ENCODE measurements around the gene FRMD6. TPM values are rescaled to one million over a fixed set of nuclear protein-coding genes. Genes with fewer than 3 reads are reported as not detected.

Gene FRMD6
- total and polyA plus RNA-seq, 10 of the 15 experiments (the other 5 are each of a cell fraction or from before 2014, with no cell fraction given) = 0.86 to 7.8 (median 3.3) TPM

- ChIA-PET SMC1A (ENCODE audit: uncharacterized antibody, unreplicated experiment) (interaction anchor here (1.1 kb wide), 1 partner anchor 14 kb away, joined by 3 read pairs; no protein-coding TSS in a partner anchor), POLR2A (no interaction called here), RAD21 (ENCODE audit: unreplicated experiment) (no interaction called here), CTCF (interaction anchor here (0.6 kb wide), 1 partner anchor 44 kb away, joined by 4 read pairs; no protein-coding TSS in a partner anchor)
- FAIRE-seq (no peak), DNase-seq (ENCODE audit: low read depth, low spot score) (no peak), ATAC-seq (no peak)
- no peaks in the 10 kb centered on the region for H3K79me2 ChIP-seq (ENCODE audit: control insufficient read depth, insufficient read depth, low read length)
- WGBS (ENCODE audit: insufficient coverage, insufficient replicate concordance, low lambda C conversion rate, missing lambda C conversion rate) = 52% methylated on average over 6 of the region's 6 CpGs
- no peaks in the 10 kb centered on the region for H3K36me3 ChIP-seq (ENCODE audit: control insufficient read depth in 2 of 2, insufficient read depth in 2 of 2, low read length in 1 of 2)
- peaks cover 0 to 8% of the 10 kb centered on the region in 2 experiments; a peak in 2 of 4 replicates for H3K27me3 ChIP-seq (replicated peaks in 1 of 2; ENCODE audit: control insufficient read depth in 2 of 2, insufficient read depth in 2 of 2, low read length in 1 of 2)
- H3K4me1 ChIP-seq (ENCODE audit: control insufficient read depth, insufficient read depth, low read length) = no peaks in the 10 kb centered on the region
- intact Hi-C loops (cut with micrococcal nuclease; ENCODE audit: unreplicated experiment) (loop anchor here (10.0 kb wide), 1 partner anchor 326 kb away; the partner anchor contains the start of gene RTRAF), in situ Hi-C loops (cut with MboI) (no loop called here)
- H3K9ac ChIP-seq (ENCODE audit: control insufficient read depth, insufficient read depth, low read length) = no peak overlapping the region
- BruUV-seq (replicated peaks) = no TSS peak
- no peak overlapping the region for H3K27ac ChIP-seq (ENCODE audit: control insufficient read depth, insufficient read depth)
- H3K9me3 ChIP-seq (replicated peaks; ENCODE audit: control insufficient read depth, insufficient read depth, low read length) = no peaks in the 10 kb centered on the region
- H3K4me2 ChIP-seq (ENCODE audit: control insufficient read depth, insufficient read depth) = no peak overlapping the region
- H2AFZ ChIP-seq (ENCODE audit: control insufficient read depth, low read depth, low read length) = no peak overlapping the region
- TF ChIP-seq SREBF1 (IDR thresholded peaks at IDR 0.05; ENCODE audit: low read length) (no peak), MXI1 (IDR thresholded peaks at IDR 0.05; ENCODE audit: low read depth, low read length) (no peak), MYB (IDR thresholded peaks at IDR 0.05; ENCODE audit: borderline replicate concordance, low read depth, low read length) (no peak), FOS (IDR thresholded peaks at IDR 0.05; ENCODE audit: borderline replicate concordance, extremely low read depth, insufficient read length) (no peak), SMAD1 (IDR thresholded peaks at IDR 0.05; ENCODE audit: low read depth, partially characterized antibody) (no peak), TCF3 (IDR thresholded peaks at IDR 0.05; ENCODE audit: borderline replicate concordance, insufficient read depth, low read depth, low read length) (no peak), NFYA (IDR thresholded peaks at IDR 0.05; ENCODE audit: borderline replicate concordance, low read depth, low read length) (no peak), ZNF217 (IDR thresholded peaks at IDR 0.05) (no peak), NFYB (IDR thresholded peaks at IDR 0.05; ENCODE audit: insufficient read depth, low read depth, low read length) (no peak), BCL11A (IDR thresholded peaks at IDR 0.05; ENCODE audit: low read depth, low read length) (no peak), CREM (IDR thresholded peaks at IDR 0.05; ENCODE audit: low read depth) (no peak), MTA2 (IDR thresholded peaks at IDR 0.05; ENCODE audit: low read depth) (no peak), BHLHE40 (IDR thresholded peaks at IDR 0.05; ENCODE audit: borderline replicate concordance in 1 of 2, low read depth in 2 of 2, low read length in 1 of 2) (no peak), CHD2 (IDR thresholded peaks at IDR 0.05; ENCODE audit: borderline replicate concordance, low read depth, low read length) (no peak), ZBTB33 (IDR thresholded peaks at IDR 0.05) (no peak), TARDBP (IDR thresholded peaks at IDR 0.05; ENCODE audit: borderline replicate concordance) (no peak), GABPA (IDR thresholded peaks at IDR 0.05; ENCODE audit: low read depth) (no peak), CHD1 (IDR thresholded peaks at IDR 0.05; ENCODE audit: low read depth, low read length) (no peak), KAT2A (conservative IDR thresholded peaks at IDR 0.05; ENCODE audit: control insufficient read depth, low read depth, low read length) (no peak)
- no peak overlapping the region for H3K4me3 ChIP-seq
- H4K20me1 ChIP-seq (ENCODE audit: control insufficient read depth, insufficient read depth) = no peaks in the 10 kb centered on the region
These were observed 6.9 kb downstream of the FRMD6 start for GRCh38 chr14:51658441-51659173.
